Esophagus squamous epithelium (tissue), 4 donors: ENCODE data around the gene LRRTM3.

Source experiments
- POLR2A ChIP-seq, 4 donors: fragments of 450-650 bp; IDR thresholded peaks; one replicate each; pipeline ENCODE4 v1.6.1; 2017; ENCODE audit warnings: antibody characterized with exemption in 4 of 4, mild to moderate bottlenecking in 4 of 4, moderate library complexity in 3 of 4
- TF ChIP-seq, protein P1 (sequence below), 6 experiments: fragments of 450-650 bp in 4 of 6; fragments of 200-600 bp in 2 of 6; sonication (generic) in 2 of 6; IDR thresholded peaks; one replicate each; pipeline ENCODE4 v1.5.1; 2016 to 2019; ENCODE audit warnings: antibody characterized with exemption in 6 of 6, mild to moderate bottlenecking in 4 of 6, moderate library complexity in 4 of 6

DNA sequence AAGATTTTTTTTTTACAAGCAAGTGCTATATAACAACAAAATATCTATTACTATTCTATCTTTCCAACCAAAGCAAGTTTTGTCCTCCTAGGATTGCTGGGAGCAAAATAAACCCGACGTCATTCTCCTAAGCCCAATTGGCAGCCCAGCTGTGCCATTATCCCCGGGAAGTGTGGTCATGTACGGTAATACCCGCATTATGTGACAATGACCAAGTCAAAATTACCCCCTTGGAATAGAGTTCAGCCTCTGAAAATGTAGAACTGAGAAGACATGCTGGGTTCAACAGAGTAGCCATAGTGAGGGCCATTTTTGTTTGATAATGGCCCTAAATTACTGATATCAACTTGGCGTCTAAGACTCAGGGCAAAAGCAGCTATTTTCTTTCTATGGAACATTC, 215.5 kb downstream of the LRRTM3 start:
- TF ChIP-seq, protein P1, sequence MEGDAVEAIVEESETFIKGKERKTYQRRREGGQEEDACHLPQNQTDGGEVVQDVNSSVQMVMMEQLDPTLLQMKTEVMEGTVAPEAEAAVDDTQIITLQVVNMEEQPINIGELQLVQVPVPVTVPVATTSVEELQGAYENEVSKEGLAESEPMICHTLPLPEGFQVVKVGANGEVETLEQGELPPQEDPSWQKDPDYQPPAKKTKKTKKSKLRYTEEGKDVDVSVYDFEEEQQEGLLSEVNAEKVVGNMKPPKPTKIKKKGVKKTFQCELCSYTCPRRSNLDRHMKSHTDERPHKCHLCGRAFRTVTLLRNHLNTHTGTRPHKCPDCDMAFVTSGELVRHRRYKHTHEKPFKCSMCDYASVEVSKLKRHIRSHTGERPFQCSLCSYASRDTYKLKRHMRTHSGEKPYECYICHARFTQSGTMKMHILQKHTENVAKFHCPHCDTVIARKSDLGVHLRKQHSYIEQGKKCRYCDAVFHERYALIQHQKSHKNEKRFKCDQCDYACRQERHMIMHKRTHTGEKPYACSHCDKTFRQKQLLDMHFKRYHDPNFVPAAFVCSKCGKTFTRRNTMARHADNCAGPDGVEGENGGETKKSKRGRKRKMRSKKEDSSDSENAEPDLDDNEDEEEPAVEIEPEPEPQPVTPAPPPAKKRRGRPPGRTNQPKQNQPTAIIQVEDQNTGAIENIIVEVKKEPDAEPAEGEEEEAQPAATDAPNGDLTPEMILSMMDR (IDR thresholded peaks at IDR 0.05) = no peak
- no peak for TF ChIP-seq POLR2A (IDR thresholded peaks at IDR 0.05)
